Ovary (tissue), 9 donors: Measurements from ENCODE around the gene CUBN. TPM values are rescaled to one million over a fixed set of nuclear protein-coding genes. Genes with fewer than 3 reads are reported as not detected.

Experiments
- DNase-seq, 5 donors: peaks; one replicate each; pipeline ENCODE4 v3.0.0-alpha.2; 2019 to 2020
- H3K27ac ChIP-seq, 2 donors: fragments of 200-600 bp; one replicate each; pipeline versions ENCODE4 v1.5.1 to v1.8.0; 2019 to 2022
- H3K27me3 ChIP-seq: fragments of 200-600 bp; one replicate; pipeline ENCODE4 v1.8.0; 2022
- H3K36me3 ChIP-seq: fragments of 200-600 bp; sonication (generic); one replicate; pipeline ENCODE4 v1.5.1; 2019
- H3K4me1 ChIP-seq: one replicate; pipeline ENCODE4 v1.8.1; 2013; ENCODE audit warnings: mild to moderate bottlenecking, moderate library complexity; ENCODE audit not compliant: insufficient read depth
- H3K4me3 ChIP-seq: fragments of 200-600 bp; sonication (generic); one replicate; pipeline ENCODE4 v1.5.1; 2017
- H3K9me3 ChIP-seq, 2 donors: fragments of 200-600 bp in 1 of 2; sonication (generic) in 1 of 2; one replicate each; pipeline versions ENCODE4 v1.5.1 to v1.8.1; 2013 to 2019; ENCODE audit warnings: mild to moderate bottlenecking in 1 of 2, moderate library complexity in 1 of 2
- CTCF ChIP-seq, 3 donors: fragments of 450-650 bp in 2 of 3; fragments of 200-600 bp in 1 of 3; IDR thresholded peaks; one replicate each; pipeline versions ENCODE4 v1.5.1 to v1.8.0; 2016 to 2022; ENCODE audit warnings: antibody characterized with exemption in 3 of 3, mild to moderate bottlenecking in 1 of 3
- EP300 ChIP-seq: sonication (generic); formaldehyde crosslinking; IDR thresholded peaks from one replicate; pipeline ENCODE4 v1.6.1; 2017; ENCODE audit warnings: antibody characterized with exemption
- POLR2A ChIP-seq: fragments of 450-650 bp; IDR thresholded peaks from one replicate; pipeline ENCODE4 v1.6.1; 2017; ENCODE audit warnings: antibody characterized with exemption, mild to moderate bottlenecking, moderate library complexity
- WGBS, 3 donors: extraction: QIAGEN DNeasy Blood & Tissue Kit in 1 of 3; methylation state at CpG; one replicate each; pipeline versions ENCODE4 v1.1.5 to v1.1.7; 2013 to 2017; 5-methylcytosine and 5-hydroxymethylcytosine counted together
- intact Hi-C, 4 donors: fragments of 100-400 bp; cut with DNase I; formaldehyde crosslinking; loops; one replicate each; pipeline versions ENCODE4 v1.11.0 to v1.15.1; 2022 to 2023
- polyA plus RNA-seq, 2 donors: library from polyadenylated mRNA; stranded (reverse); fragments of 200-250 nt in 1 of 2; fragments of 350-450 nt in 1 of 2; fragmentation: Illumina TruSeq in 1 of 2; extraction: RNeasy Lipid Tissue Mini Kit (QIAGEN cat#74804) in 1 of 2; gene quantifications; one replicate each; pipeline ENCODE4 v1.2.3, GENCODE V29; 2013 to 2014
- total RNA-seq, 7 donors: library from RNA; depleted of rRNA in 2 of 7; stranded (reverse); fragments of >200 nt in 2 of 7; fragmentation: NEBNext Ultra II Directional in 3 of 7; extraction: Animal tissue kit (Norgen Biotek cat#: 25700) in 3 of 7; gene quantifications; one replicate each; pipeline versions ENCODE4 v1.1.0 to v1.2.4, GENCODE V29; 2016 to 2023
- donor health status: DM: no; HTN: no; CAD: no; lungs with moderate emphysema.
- donor health status: DM: no; HTN: no; CAD: no.
- donor health status: Bipolar disorder and iron deficiency.
- donor health status: DM: yes; HTN: yes; CAD: no.
- donor health status: DM: no; HTN: no; CAD: no.
- donor health status: DM: yes; HTN: yes; CAD: no.

CUBN gene
- total and polyA plus RNA-seq, 9 donors = 1.9 to 5.8 (median 4.0) TPM

GRCh38 chr10:17162828-17163227 is 33.2 kb upstream of the CUBN start:
- H3K4me3 ChIP-seq = no peak overlapping the region
- no peaks in the 10 kb centered on the region for H3K4me1 ChIP-seq
- WGBS, 3 donors = 73 to 80% (median 78%) methylated on average over 2 of the region's 2 CpGs
- intact Hi-C loops = no loop called here
- H3K27me3 ChIP-seq = no peaks in the 10 kb centered on the region
- no peak overlapping the region for H3K27ac ChIP-seq
- no peak for TF ChIP-seq POLR2A
- TF ChIP-seq EP300 = no peak
- no peak for TF ChIP-seq CTCF (IDR thresholded peaks at IDR 0.05)
- no peaks in the 10 kb centered on the region for H3K36me3 ChIP-seq
- DNase-seq = no peak
- H3K9me3 ChIP-seq = no peaks in the 10 kb centered on the region

- no peaks in the 10 kb centered on the region for H3K9me3 ChIP-seq
- intact Hi-C loops = no loop called here
Observed at GRCh38 chr10:17161775-17162174, 32.2 kb upstream of the CUBN start.

GRCh38 chr10:17157024-17157423 is 27.4 kb upstream of the CUBN start:
- no peak for TF ChIP-seq POLR2A
- TF ChIP-seq CTCF (IDR thresholded peaks at IDR 0.05) = no peak
- TF ChIP-seq EP300 = no peak
- DNase-seq = no peak

More at GRCh38 chr10:17161775-17162174, 32.2 kb upstream of the CUBN start:
- DNase-seq = no peak
- 63 to 67% (median 65%) methylated on average over 3 of the region's 3 CpGs for WGBS, 3 donors
- Histone ChIP-seq H3K4me3 (no peak overlapping the region), H3K27me3 (no peaks in the 10 kb centered on the region), H3K4me1 (no peaks in the 10 kb centered on the region), H3K36me3 (no peaks in the 10 kb centered on the region), H3K27ac (no peak overlapping the region)
- TF ChIP-seq POLR2A (no peak), CTCF (IDR thresholded peaks at IDR 0.05) (no peak), EP300 (no peak)

GRCh38 chr10:17155826-17156225 is 26.2 kb upstream of the CUBN start:
- Histone ChIP-seq H3K9me3 (no peaks in the 10 kb centered on the region), H3K27me3 (no peaks in the 10 kb centered on the region), H3K36me3 (no peaks in the 10 kb centered on the region), H3K4me3 (no peak overlapping the region), H3K4me1 (peaks cover 2% of the 10 kb centered on the region), H3K27ac (no peak overlapping the region)
- intact Hi-C loops = no loop called here
- DNase-seq = no peak
- TF ChIP-seq POLR2A (no peak), CTCF (IDR thresholded peaks at IDR 0.05) (no peak), EP300 (no peak)

More at GRCh38 chr10:17157024-17157423, 27.4 kb upstream of the CUBN start:
- no peaks in the 10 kb centered on the region for H3K4me1 ChIP-seq
- no peaks in the 10 kb centered on the region for H3K36me3 ChIP-seq
- no peak overlapping the region for H3K4me3 ChIP-seq
- H3K9me3 ChIP-seq = no peaks in the 10 kb centered on the region
- H3K27me3 ChIP-seq = no peaks in the 10 kb centered on the region
- WGBS, 3 donors = 51 to 75% (median 67%) methylated on average over 2 of the region's 2 CpGs
- intact Hi-C loops = no loop called here
- H3K27ac ChIP-seq = no peak overlapping the region

GRCh38 chr10:17154116-17154515 is 24.5 kb upstream of the CUBN start:
- TF ChIP-seq CTCF (IDR thresholded peaks at IDR 0.05) (no peak), POLR2A (no peak), EP300 (no peak)
- no peak overlapping the region for H3K27ac ChIP-seq

More at GRCh38 chr10:17154116-17154515, 24.5 kb upstream of the CUBN start:
- H3K27me3 ChIP-seq = no peaks in the 10 kb centered on the region
- no peak for DNase-seq
- peaks cover 2% of the 10 kb centered on the region for H3K4me1 ChIP-seq
- H3K36me3 ChIP-seq = no peaks in the 10 kb centered on the region
- H3K4me3 ChIP-seq = no peak overlapping the region
- no peaks in the 10 kb centered on the region for H3K9me3 ChIP-seq
- intact Hi-C loops = no loop called here
